Stimulated activated CD4-positive, alpha-beta T cell treated with anti-CD3 and anti-CD28 coated beads, Interleukin-2, amount 100 ng/mL, for 48 hours (primary cell): Measurements from ENCODE around the gene FOCAD.
"Not testable (repeated sequence)": the region's sequence is repeated elsewhere in the genome, so short reads cannot be mapped to it uniquely, and the experiment has no call there.

Source experiments
- DNase-seq, 2 donors: peaks; one replicate each; pipeline ENCODE4 v3.0.0-alpha.2; 2020

FOCAD gene

GRCh38 chr9:20673537-20673936, 10.5 kb upstream of the FOCAD start:
- not testable (repeated sequence) for DNase-seq

GRCh38 chr9:20681467-20681866, 2.6 kb upstream of the FOCAD start:
- DNase-seq = no peak

GRCh38 chr9:20683351-20684034, 566 bp upstream of the FOCAD start:
- DNase-seq = peak; percentile 24 to 27

- DNase-seq = no peak
Observed at GRCh38 chr9:20684875-20685696, 1.0 kb downstream of the FOCAD start.

- no peak for DNase-seq
Observed at GRCh38 chr9:20685769-20686168, 1.7 kb downstream of the FOCAD start.

GRCh38 chr9:20689833-20690232, 5.8 kb downstream of the FOCAD start:
- no peak for DNase-seq

- DNase-seq = no peak
Observed at GRCh38 chr9:20692554-20692953, 8.5 kb downstream of the FOCAD start.

GRCh38 chr9:20693068-20693467, 9.0 kb downstream of the FOCAD start:
- no peak for DNase-seq

GRCh38 chr9:20694248-20694647, 10.2 kb downstream of the FOCAD start:
- DNase-seq = no peak

- DNase-seq = no peak
Observed at GRCh38 chr9:20697021-20697719, 13.1 kb downstream of the FOCAD start.

- DNase-seq = no peak
Observed at GRCh38 chr9:20698782-20699181, 14.7 kb downstream of the FOCAD start.

GRCh38 chr9:20701060-20701459, 17.0 kb downstream of the FOCAD start:
- DNase-seq = no peak

GRCh38 chr9:20702570-20702969, 18.5 kb downstream of the FOCAD start:
- DNase-seq = no peak

- DNase-seq = no peak
Observed at GRCh38 chr9:20703146-20703545, 19.1 kb downstream of the FOCAD start.

GRCh38 chr9:20707708-20708107, 23.6 kb downstream of the FOCAD start:
- no peak for DNase-seq

- no peak for DNase-seq
Observed at GRCh38 chr9:20713172-20713571, 29.1 kb downstream of the FOCAD start.

- DNase-seq = no peak
Observed at GRCh38 chr9:20714442-20715415, 30.7 kb downstream of the FOCAD start.

GRCh38 chr9:20722221-20722620, 38.2 kb downstream of the FOCAD start:
- DNase-seq = no peak

GRCh38 chr9:20725675-20726074, 41.6 kb downstream of the FOCAD start:
- no peak for DNase-seq

- DNase-seq = no peak
Observed at GRCh38 chr9:20726144-20726543, 42.1 kb downstream of the FOCAD start.

- DNase-seq = no peak
Observed at GRCh38 chr9:20728493-20729220, 44.6 kb downstream of the FOCAD start.

- DNase-seq = no peak
Observed at GRCh38 chr9:20729523-20729922, 45.5 kb downstream of the FOCAD start.
